HG02798 (cell line): ENCODE results near the gene RHBDL3.

Experiments
- ATAC-seq: cut with Tn5 transposase; IDR thresholded peaks from one replicate; pipeline ENCODE4 v1.9.1; 2021; ENCODE audit warnings: mild to moderate bottlenecking; ENCODE audit not compliant: unreplicated experiment, poor library complexity

Gene RHBDL3

GRCh38 chr17:32266389-32267301 lies 1.0 kb downstream of the RHBDL3 start:
- no peak for ATAC-seq

GRCh38 chr17:32267690-32268205 lies 2.1 kb downstream of the RHBDL3 start:
- no peak for ATAC-seq

GRCh38 chr17:32268734-32269288 lies 3.2 kb downstream of the RHBDL3 start:
- no peak for ATAC-seq

GRCh38 chr17:32269377-32269776 lies 3.7 kb downstream of the RHBDL3 start:
- no peak for ATAC-seq

DNA sequence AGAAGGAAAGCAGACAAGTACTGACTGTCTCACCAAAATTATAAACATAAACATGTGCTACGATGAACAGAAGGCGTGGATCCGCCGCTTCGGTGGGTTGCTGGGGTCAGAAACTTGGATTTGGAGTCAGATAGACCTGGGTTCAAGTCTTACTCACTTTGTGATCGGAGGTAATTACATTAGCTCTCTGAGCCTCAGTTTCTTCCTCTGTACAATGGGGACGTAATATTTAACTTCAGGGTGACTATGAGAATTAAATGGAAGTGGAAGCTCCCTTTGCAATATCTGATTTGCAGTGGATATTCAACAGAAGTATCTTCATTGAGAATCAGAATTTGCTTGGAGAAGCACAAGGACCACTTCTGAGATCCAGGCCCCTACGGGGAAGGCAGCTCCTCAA lies 6.2 kb downstream of the RHBDL3 start:
- no peak for ATAC-seq

DNA sequence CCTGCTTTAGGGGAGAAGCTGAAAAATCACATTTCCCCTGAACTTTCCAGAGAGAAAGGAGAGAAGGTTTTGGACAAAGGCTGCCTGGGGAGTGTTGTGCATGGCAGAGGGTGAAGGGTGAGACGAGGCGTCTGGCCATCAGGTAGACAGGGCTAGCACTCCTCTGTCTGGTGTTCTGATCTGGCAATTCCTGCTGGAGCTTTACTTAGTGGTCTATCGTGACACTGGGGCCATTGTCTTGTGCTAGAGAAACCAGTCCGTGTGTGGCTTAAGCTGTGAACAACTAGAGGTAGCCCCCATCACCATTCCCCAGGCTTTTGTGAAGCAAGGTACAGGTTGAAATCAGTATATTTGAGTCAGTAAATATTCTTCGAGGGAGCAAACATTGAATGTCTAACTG lies 8.5 kb downstream of the RHBDL3 start:
- ATAC-seq: no peak

DNA sequence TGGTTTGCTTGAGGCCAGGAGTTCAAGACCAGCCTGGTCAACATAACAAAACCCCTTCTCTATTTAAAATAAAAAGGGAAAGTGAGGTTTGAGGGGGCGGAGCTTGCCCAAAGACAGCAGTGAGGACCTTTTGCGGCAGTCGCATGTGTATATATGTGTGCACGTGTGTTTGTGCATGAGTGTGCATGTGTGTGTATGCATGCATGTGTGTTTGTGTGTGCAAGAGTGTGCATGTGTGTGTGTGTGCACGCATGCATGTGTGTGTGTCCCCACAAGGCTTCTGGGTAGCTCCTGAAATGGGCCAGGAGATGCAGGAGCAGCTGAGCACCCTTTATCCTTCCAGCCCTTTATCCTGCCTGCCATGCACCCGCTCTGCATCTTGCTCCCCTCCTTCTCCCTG lies 9.0 kb downstream of the RHBDL3 start:
- ATAC-seq: no peak

DNA sequence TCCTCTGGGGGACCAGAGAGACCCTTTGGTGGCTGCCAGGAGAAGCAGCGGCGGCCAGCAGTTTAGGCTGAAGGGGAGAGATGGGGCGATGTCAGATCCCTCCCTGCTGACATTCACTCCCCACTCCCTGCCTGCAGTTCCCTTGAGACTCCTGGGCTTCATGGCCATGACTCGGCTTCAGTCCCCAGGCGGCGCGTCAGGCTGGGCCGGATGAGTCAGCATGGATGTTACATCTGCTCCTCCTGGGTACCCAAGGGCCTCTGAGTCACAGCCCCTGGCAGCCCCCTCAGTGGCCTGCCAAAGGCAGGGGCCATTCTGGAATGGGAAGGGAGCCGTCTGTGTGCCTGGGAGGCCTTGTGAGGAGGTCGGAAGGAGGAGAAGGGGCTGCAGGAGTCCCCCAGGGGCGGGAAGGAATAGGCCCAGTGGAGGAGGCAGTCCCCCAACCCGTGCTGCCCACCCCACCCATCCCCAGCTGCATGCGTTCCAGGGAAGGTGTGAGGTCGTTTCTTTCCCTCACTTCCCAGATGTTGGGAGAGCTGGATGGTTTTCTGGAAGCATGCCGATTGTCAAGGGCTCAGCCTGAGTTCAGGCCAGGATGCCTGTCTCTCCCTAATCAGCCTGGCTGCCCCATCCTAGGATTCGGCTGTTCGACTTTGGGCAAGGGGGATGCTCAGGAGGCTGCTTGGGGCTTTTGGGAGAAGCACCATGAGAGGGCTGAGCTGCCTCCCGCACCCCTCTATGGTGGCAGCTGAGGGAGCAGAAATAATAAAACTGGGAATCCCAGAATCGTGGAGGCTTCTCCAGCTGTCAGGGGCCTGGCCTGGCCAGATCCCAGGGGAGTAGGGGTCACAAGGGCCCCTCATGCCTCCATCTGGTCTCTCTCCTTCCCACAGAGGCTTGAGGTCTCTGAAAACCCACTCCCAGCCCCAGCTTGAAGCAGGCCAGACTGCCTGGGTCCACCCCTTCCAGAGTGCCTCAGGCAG lies 9.7 kb downstream of the RHBDL3 start:
- no peak for ATAC-seq

DNA sequence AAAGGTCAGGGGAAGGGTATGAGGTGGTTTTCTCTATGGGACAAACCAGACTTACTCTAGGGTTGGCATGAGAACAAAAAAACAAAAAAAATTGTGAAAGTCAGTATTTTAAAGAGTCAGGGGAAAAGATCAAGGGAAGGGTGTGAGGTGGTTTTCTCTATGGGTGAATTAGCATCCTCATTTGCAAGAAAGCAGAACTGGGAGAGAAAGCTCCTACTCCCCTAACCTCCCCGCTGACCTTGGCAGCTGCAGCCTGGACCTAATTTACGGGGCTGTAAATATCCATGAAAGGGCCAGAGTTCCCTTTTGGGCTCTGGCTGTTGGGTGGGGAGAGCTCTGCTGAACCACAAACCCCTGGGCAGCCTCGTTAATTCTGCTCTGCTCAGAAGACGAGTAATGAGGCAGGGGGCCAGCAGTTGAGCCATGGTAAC lies 10.6 kb downstream of the RHBDL3 start:
- peak; percentile 63 for ATAC-seq

GRCh38 chr17:32277284-32277683 lies 11.7 kb downstream of the RHBDL3 start:
- no peak for ATAC-seq

DNA sequence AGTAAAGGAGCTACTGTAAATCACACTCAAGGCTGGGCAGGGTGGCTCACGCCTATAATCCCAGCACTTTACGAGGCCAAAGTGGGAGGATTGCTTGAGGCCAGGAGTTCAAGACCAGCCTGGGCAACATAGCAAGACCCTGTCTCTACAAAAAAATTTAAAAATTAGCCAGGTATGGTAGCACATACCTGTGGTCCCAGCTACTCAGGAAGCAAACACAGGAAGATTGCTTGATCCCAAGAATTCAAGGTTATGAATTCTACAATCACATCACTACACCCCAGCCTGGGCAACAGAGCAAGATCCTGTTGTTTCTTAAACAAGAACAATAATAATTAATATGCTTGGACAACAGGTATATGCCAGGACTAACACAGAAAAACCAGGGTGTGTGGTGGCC lies 13.2 kb downstream of the RHBDL3 start:
- no peak for ATAC-seq

GRCh38 chr17:32279891-32280716 lies 14.5 kb downstream of the RHBDL3 start:
- ATAC-seq: no peak

DNA sequence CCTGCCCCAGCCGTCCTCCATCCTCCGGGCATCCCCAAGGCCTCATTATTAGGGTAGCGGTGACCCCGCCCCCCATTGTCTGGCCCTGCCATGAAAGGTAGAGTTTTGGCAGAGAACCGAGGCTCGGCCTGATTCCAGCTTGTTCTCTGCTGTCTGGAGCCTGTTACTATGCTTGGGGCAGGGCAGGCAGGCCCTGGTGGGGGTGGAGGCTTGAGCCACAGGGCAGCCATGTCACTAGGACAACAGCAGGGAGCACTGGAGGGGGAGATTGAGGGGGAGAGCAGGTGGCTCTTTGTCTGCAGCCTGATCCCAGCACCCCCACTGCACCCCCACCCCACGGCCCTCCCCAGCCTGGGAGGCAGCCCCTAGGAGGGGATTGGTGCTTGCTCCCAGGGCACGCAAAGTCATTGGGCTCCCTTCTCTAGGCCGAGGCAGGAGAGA lies 15.4 kb downstream of the RHBDL3 start:
- no peak for ATAC-seq

DNA sequence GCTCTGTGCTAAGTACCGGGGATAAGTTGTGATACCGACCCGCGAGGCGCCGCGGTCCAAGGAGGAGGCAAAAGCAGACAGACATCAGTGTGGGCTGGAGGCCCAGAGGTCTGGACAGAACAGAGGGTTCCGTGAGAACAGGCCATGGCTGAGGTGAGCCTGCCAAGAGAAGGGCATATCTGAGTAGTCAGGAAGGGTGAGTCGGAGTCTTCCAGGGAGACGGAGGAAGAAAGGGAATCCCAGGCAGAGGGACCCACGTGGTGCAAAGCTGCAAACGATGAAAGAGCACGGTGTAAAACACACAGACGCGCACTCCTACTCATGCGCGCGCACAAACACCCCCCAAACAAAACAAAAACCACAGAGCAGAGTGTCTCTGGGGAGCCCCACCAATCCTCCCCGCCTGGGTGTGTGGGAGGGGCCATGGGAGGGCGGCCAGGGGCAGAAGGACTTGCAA lies 18.1 kb downstream of the RHBDL3 start:
- ATAC-seq: no peak

GRCh38 chr17:32285306-32285705 lies 19.7 kb downstream of the RHBDL3 start:
- no peak for ATAC-seq

DNA sequence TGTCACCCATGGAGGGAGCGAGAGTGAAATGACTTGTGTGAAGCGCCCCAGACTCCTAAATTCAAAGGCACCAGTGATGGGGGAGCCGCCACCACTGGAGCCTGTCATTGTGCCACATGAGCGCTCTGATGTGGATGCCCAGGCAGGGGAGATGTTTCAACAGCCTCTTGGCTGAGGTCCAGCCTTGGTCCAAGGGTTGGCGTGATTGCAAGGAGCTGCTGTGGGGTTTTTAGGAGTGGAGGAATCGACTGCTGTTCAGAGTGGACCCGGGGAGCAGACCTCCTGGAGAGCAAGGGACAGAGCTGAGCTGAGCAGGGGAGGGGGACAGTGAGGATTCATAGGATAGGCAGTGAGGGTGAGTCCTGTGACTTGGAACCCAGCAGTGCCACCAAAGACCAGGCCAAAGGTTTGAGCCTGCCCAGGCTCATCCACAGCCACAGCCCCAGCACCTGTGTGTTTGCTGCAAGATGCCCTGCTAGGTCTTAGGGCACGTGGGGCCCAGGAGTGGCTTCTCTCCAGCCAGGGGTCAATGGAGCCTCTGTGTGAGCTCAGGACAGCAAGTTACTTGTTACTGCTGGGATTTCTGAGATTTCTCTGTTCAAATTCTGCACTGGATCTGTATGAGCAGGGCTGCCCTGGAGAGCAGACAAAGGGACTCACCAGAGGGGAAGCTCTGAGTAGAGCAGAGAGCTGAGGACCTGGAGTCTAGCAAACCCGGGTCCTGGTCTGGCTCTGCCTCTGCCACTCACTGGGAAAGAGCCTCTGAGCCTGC lies 20.3 kb downstream of the RHBDL3 start:
- ATAC-seq: no peak

DNA sequence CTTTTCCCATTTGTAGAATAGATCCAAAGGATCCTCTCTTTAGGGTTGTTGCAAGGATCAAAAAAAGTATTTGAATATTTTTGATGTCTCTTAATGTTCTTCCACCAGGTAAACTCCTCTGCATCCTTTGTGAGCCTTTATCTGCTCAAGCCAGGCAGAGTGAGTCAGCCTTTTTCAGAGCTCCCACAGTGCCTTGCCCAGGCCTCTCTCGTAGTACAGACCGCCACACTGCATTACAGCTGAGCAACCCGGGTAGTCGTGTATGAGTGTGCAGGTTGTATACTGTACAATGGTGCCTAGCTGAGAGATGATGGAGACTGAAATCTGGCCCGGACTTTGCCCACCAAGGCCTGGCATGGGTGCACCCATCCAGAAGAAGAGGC lies 20.9 kb downstream of the RHBDL3 start:
- no peak for ATAC-seq

GRCh38 chr17:32287804-32288511 lies 22.3 kb downstream of the RHBDL3 start:
- no peak for ATAC-seq
